Measurements from ENCODE around the gene FCHSD2. TPM values are rescaled to one million over a fixed set of nuclear protein-coding genes. Genes with fewer than 3 reads are reported as not detected.
"Not testable (repeated sequence)": the region's sequence is repeated elsewhere in the genome, so short reads cannot be mapped to it uniquely, and the experiment has no call there.

The FCHSD2 gene
- total RNA-seq, 2 donors from 2014 or later = 12.1 to 20.9 TPM

DNA sequence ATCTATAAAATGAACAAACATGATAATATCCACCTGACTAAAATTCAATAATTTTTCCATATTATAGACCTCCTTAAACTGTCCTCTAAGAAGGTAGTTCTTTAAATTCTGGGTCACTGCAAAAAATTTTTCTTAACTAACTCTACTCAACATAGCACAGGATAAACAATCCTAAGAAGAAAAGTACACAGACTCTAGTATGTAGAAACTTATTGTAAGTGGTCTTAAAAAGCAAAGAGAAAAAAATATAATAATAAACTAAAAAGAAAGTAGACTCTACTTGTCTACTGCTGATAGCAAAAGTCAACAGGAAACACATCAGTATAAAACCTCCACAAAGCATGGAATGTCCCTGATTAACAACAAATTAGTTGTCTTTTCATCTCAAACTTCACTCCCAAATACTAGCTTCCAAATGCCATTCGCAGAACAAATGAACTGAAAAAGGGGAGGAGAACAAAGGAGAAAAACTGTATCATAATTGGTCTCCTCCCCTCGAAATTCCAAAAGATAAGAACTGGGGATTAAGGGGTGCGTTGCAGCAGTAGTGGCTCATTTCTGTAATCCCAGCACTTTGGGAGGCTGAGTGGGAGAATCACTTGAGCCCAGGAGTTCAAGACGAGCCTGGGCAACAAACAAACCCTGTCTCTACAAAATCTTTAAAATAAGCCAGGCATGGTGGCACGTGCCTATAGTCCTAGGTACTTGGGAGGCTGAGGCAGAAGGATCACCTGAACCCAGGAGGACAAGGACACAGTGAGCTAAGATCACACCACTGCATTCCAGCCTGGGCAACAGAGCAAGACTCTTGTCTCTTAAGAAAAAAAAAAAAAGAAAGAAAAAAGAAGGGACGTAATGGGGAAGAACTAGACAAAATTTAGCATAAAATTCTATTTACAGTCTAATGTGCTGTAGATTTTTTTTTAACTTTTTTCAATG, 6.5 kb downstream of the FCHSD2 start:
- H3K9me3 ChIP-seq = no peaks in the 10 kb centered on the region
- H3K36me3 ChIP-seq = no peaks in the 10 kb centered on the region
- H3K4me3 ChIP-seq = no peak overlapping the region
- intact Hi-C loops (cut with DNase I) = no loop called here
- no peaks in the 10 kb centered on the region for H3K27me3 ChIP-seq
- DNase-seq = no peak
- H3K27ac ChIP-seq = no peak overlapping the region
- TF ChIP-seq, protein P1, sequence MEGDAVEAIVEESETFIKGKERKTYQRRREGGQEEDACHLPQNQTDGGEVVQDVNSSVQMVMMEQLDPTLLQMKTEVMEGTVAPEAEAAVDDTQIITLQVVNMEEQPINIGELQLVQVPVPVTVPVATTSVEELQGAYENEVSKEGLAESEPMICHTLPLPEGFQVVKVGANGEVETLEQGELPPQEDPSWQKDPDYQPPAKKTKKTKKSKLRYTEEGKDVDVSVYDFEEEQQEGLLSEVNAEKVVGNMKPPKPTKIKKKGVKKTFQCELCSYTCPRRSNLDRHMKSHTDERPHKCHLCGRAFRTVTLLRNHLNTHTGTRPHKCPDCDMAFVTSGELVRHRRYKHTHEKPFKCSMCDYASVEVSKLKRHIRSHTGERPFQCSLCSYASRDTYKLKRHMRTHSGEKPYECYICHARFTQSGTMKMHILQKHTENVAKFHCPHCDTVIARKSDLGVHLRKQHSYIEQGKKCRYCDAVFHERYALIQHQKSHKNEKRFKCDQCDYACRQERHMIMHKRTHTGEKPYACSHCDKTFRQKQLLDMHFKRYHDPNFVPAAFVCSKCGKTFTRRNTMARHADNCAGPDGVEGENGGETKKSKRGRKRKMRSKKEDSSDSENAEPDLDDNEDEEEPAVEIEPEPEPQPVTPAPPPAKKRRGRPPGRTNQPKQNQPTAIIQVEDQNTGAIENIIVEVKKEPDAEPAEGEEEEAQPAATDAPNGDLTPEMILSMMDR (IDR thresholded peaks at IDR 0.05) = no peak
- H3K4me1 ChIP-seq = no peaks in the 10 kb centered on the region
- H3K9ac ChIP-seq (ENCODE audit: low read depth in 2 of 2, low read length in 2 of 2) = no peak overlapping the region

DNA sequence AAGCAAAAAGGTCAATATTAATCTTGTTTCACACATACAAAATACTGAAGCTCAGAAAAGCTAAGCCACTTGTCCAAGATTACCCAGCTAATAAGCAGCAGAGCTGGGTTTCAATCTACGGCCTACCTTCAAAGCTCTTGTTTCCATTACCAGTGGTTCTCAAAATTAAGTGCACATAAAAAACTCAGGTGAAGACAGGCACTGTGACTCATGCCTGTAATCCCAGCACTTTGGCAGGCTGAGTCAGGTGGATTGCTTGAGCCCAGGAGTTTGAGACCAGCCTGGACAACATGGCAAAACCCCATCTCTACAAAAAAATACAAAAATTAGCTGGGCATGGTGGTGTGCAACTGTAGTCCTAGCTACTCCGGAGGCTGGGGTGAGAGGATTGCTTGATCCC, 9.8 kb downstream of the FCHSD2 start:
- DNase-seq; H3K27me3 ChIP-seq; H3K27ac ChIP-seq; H3K4me3 ChIP-seq; H3K9ac ChIP-seq (ENCODE audit: low read depth in 2 of 2, low read length in 2 of 2); H3K36me3 ChIP-seq; intact Hi-C loops (cut with DNase I); H3K4me1 ChIP-seq; H3K9me3 ChIP-seq: not testable (repeated sequence)

DNA sequence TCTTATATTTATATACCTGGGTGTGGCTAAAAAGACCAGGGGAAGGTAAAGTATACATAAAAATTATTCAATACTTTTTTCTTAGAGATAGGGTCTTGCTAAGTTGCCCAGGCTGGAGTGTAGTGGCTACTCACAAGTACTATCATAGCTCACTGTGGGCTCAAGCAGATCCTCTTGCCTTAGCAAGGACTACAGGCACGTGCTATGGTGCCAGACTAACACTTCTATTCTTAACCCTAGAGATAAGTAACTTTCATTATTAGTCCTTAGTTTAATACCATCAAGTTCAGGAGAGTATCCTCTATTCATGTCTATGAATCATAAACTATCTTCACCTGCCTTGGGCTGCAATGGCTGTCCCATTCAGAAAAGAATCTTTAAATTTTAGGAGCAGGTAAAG, 11.9 kb downstream of the FCHSD2 start:
- Histone ChIP-seq H3K27me3 (no peaks in the 10 kb centered on the region), H3K4me3 (no peak overlapping the region), H3K36me3 (no peaks in the 10 kb centered on the region), H3K9ac (ENCODE audit: low read depth in 2 of 2, low read length in 2 of 2) (no peak overlapping the region), H3K4me1 (no peaks in the 10 kb centered on the region), H3K27ac (no peak overlapping the region), H3K9me3 (no peaks in the 10 kb centered on the region)
- TF ChIP-seq, protein P1 (IDR thresholded peaks at IDR 0.05) = no peak
- intact Hi-C loops (cut with DNase I) = no loop called here
- DNase-seq = no peak

DNA sequence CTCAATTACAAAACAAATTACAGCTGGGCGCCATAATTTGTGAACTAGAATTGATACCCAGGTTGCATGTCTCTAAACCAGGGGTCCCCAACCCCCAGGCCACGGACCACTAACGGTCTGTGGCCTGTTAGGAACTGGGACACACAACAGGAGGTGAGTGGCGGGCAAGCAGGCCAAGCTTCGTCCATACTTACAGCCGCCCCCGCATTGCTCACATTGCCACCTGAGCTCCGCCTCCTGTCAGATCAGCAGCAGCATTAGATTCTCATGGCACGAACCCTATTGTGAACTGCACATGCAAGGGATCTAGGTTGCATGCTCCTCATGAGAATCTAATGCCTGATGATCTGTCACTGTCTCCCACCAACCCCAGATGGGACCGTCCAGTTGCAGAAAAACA, 12.9 kb downstream of the FCHSD2 start:
- no peak overlapping the region for H3K27ac ChIP-seq
- no peak overlapping the region for H3K4me3 ChIP-seq
- no peak for DNase-seq
- intact Hi-C loops (cut with DNase I) = no loop called here
- H3K36me3 ChIP-seq = no peaks in the 10 kb centered on the region
- no peaks in the 10 kb centered on the region for H3K27me3 ChIP-seq
- no peak overlapping the region for H3K9ac ChIP-seq (ENCODE audit: low read depth in 2 of 2, low read length in 2 of 2)
- TF ChIP-seq, protein P1 (IDR thresholded peaks at IDR 0.05) = no peak
- H3K4me1 ChIP-seq = no peaks in the 10 kb centered on the region
- H3K9me3 ChIP-seq = no peaks in the 10 kb centered on the region

DNA sequence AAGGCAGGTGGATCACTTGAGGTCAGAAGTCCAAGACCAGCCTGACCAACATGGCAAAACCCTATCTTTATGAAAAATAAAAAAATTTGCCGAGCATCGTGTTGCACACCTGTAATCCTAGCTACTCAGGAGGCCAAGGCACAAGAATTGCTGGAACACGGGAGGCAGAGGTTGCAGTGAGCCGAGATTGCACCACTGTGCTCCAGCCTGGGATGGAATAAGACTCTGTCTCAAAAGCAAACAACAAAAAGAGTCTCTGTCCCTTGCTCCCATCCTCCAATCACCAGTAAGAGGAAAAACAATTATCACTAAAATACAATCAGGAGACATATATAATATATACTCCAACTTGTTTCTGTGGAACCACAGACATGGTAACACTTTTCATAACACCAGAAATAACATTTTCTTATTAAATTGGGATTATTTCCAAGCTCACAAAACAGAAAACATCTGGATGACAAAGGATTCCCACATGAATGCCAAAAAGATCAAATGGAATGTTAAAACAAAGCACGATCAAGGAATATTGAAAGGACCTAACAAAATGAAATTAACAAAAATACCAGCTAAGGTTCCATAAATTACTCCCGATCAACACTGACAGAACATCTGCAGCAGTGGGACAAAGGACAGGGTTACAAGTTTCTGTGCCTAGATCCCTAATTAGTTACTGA, 15.2 kb downstream of the FCHSD2 start:
- H3K4me1 ChIP-seq = no peaks in the 10 kb centered on the region
- H3K36me3 ChIP-seq = no peaks in the 10 kb centered on the region
- H3K9me3 ChIP-seq = no peaks in the 10 kb centered on the region
- TF ChIP-seq, protein P1 (IDR thresholded peaks at IDR 0.05) = no peak
- H3K9ac ChIP-seq (ENCODE audit: low read depth in 2 of 2, low read length in 2 of 2) = no peak overlapping the region
- H3K27me3 ChIP-seq = no peaks in the 10 kb centered on the region
- no peak overlapping the region for H3K4me3 ChIP-seq
- no peak overlapping the region for H3K27ac ChIP-seq
- no peak for DNase-seq
- intact Hi-C loops (cut with DNase I) = no loop called here

DNA sequence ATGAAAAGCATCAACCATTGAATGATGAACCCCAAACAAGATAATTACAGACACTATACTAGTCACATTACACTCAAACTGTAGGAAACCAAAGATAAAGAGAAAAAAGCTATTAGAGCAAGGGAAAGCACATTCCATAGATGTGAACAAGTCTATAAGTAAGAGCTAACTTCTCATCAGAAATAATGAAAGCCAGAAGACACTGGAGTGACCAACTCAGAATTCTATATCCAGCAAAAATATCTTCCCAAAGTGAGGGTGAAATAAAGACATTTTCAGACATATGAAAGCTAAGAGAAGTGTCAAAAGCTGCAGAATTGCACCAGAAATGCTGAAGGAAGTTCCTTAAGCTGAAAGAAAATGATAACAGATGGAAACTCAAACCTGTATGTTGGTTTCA, 17.3 kb downstream of the FCHSD2 start:
- Histone ChIP-seq H3K9me3 (no peaks in the 10 kb centered on the region), H3K4me1 (no peaks in the 10 kb centered on the region), H3K36me3 (no peaks in the 10 kb centered on the region), H3K9ac (ENCODE audit: low read depth in 2 of 2, low read length in 2 of 2) (no peak overlapping the region), H3K4me3 (no peak overlapping the region), H3K27ac (no peak overlapping the region), H3K27me3 (no peaks in the 10 kb centered on the region)
- TF ChIP-seq, protein P1 (IDR thresholded peaks at IDR 0.05) = no peak
- intact Hi-C loops (cut with DNase I) = no loop called here
- DNase-seq = no peak

DNA sequence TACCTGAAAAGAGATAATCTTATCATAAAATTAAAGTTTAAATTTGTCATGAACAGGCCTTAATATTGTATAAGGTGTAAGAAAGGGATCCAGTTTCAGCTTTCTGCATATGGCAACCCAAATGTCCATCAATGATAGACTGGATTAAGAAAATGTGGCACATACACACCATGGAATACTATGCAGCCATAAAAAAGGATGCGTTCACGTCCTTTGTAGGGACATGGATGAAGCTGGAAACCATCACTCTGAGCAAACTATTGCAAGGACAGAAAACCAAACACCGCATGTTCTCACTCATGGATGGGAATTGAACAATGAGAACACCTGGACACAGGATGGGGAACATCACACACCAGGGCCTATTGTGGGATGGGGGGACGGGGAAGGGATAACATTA, 18.2 kb downstream of the FCHSD2 start:
- H3K4me1 ChIP-seq; intact Hi-C loops (cut with DNase I); H3K9me3 ChIP-seq; DNase-seq; H3K36me3 ChIP-seq; H3K27ac ChIP-seq; H3K4me3 ChIP-seq; H3K27me3 ChIP-seq; H3K9ac ChIP-seq (ENCODE audit: low read depth in 2 of 2, low read length in 2 of 2): not testable (repeated sequence)

Measured in colonic mucosa (tissue), 4 donors.